ENCODE measurements around the gene MPDZ.

MPDZ gene

DNA sequence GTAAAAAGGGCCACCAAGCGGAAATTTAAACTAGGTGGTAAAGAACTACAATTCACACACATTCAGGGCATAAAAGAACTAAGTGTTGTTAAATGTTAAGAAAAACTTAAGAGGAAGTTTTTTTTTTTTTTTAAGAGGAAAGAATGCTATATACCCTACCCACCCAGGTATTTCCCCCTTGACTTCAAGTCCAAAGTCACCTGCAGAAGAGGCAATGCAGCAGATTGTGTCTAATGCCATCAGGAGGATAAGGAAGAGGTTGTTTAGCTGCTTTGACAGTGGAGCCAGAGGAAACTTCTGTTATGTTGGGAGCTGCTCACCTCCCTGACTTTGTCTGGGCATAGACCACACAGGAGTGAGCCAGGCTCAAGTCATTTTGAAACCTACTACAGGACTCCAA lies 69.2 kb downstream of the MPDZ start:
- no peak for DNase-seq (ENCODE audit: low read depth in 1 of 2, low spot score in 1 of 2)
- Histone ChIP-seq H3K27ac (replicated peaks) (no peak overlapping the region), H3K27me3 (ENCODE audit: insufficient read depth, poor library complexity, severe bottlenecking) (no peaks in the 10 kb centered on the region), H3K4me3 (replicated peaks; ENCODE audit: insufficient read depth, low read length) (no peak overlapping the region)
- TF ChIP-seq, protein P1, sequence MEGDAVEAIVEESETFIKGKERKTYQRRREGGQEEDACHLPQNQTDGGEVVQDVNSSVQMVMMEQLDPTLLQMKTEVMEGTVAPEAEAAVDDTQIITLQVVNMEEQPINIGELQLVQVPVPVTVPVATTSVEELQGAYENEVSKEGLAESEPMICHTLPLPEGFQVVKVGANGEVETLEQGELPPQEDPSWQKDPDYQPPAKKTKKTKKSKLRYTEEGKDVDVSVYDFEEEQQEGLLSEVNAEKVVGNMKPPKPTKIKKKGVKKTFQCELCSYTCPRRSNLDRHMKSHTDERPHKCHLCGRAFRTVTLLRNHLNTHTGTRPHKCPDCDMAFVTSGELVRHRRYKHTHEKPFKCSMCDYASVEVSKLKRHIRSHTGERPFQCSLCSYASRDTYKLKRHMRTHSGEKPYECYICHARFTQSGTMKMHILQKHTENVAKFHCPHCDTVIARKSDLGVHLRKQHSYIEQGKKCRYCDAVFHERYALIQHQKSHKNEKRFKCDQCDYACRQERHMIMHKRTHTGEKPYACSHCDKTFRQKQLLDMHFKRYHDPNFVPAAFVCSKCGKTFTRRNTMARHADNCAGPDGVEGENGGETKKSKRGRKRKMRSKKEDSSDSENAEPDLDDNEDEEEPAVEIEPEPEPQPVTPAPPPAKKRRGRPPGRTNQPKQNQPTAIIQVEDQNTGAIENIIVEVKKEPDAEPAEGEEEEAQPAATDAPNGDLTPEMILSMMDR (IDR thresholded peaks at IDR 0.05; ENCODE audit: insufficient read depth, low read length) = no peak
- TF ChIP-seq POLR2AphosphoS5 (IDR thresholded peaks at IDR 0.05; ENCODE audit: low read depth) (no peak), SPI1 (IDR thresholded peaks at IDR 0.05; ENCODE audit: borderline replicate concordance, low read depth) (no peak), GABPA (IDR thresholded peaks at IDR 0.05; ENCODE audit: low read depth) (no peak)
- TF ChIP-seq, protein P2, sequence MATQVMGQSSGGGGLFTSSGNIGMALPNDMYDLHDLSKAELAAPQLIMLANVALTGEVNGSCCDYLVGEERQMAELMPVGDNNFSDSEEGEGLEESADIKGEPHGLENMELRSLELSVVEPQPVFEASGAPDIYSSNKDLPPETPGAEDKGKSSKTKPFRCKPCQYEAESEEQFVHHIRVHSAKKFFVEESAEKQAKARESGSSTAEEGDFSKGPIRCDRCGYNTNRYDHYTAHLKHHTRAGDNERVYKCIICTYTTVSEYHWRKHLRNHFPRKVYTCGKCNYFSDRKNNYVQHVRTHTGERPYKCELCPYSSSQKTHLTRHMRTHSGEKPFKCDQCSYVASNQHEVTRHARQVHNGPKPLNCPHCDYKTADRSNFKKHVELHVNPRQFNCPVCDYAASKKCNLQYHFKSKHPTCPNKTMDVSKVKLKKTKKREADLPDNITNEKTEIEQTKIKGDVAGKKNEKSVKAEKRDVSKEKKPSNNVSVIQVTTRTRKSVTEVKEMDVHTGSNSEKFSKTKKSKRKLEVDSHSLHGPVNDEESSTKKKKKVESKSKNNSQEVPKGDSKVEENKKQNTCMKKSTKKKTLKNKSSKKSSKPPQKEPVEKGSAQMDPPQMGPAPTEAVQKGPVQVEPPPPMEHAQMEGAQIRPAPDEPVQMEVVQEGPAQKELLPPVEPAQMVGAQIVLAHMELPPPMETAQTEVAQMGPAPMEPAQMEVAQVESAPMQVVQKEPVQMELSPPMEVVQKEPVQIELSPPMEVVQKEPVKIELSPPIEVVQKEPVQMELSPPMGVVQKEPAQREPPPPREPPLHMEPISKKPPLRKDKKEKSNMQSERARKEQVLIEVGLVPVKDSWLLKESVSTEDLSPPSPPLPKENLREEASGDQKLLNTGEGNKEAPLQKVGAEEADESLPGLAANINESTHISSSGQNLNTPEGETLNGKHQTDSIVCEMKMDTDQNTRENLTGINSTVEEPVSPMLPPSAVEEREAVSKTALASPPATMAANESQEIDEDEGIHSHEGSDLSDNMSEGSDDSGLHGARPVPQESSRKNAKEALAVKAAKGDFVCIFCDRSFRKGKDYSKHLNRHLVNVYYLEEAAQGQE (IDR thresholded peaks at IDR 0.05; ENCODE audit: insufficient replicate concordance, low read depth) = no peak

DNA sequence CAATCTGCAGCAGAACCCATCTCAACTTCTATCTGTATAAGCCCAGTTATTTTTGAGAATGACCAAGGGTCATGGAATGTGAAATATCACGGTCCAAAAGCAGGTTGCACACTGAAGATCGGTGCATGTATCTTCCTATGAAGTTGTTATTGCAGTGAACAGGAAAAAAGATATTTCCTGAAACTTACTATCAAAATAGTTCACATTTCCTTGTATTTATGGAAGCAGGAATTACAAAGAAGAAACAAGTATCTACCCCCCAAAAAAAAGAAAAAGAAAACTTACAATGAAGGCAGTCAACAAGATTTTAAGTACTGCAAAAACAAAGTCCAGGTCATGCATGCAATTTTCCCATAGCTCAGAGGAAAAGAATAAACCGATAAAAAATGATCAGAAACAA lies 70.0 kb downstream of the MPDZ start:
- Histone ChIP-seq H3K27me3 (ENCODE audit: insufficient read depth, poor library complexity, severe bottlenecking) (no peaks in the 10 kb centered on the region), H3K27ac (replicated peaks) (no peak overlapping the region), H3K4me3 (replicated peaks; ENCODE audit: insufficient read depth, low read length) (no peak overlapping the region)
- DNase-seq (ENCODE audit: low read depth in 1 of 2, low spot score in 1 of 2) = no peak
- TF ChIP-seq, protein P1 (IDR thresholded peaks at IDR 0.05; ENCODE audit: insufficient read depth, low read length) = no peak
- TF ChIP-seq GABPA (IDR thresholded peaks at IDR 0.05; ENCODE audit: low read depth) = no peak
- no peak for TF ChIP-seq SPI1 (IDR thresholded peaks at IDR 0.05; ENCODE audit: borderline replicate concordance, low read depth)

DNA sequence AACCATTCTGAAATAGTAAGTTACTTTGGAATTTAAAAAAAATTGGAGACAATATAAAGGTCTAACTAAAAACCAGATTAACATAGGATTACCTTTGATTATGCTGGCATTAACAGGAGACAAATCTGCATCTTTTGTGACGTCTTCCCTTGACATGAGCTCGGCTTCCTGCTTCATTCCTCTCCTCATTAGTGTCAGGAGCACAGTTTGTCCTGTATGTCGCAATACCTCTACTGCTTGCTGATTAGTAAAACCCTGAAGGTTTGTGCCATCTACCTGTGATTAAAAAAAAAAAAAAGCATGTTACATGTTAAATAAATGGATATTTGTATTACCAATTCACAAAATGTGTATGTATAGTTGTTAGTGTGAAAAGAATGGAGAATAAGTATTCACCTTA lies 73.7 kb downstream of the MPDZ start:
- H3K27me3 ChIP-seq (ENCODE audit: insufficient read depth, poor library complexity, severe bottlenecking) = no peaks in the 10 kb centered on the region
- H3K27ac ChIP-seq (replicated peaks) = no peak overlapping the region
- DNase-seq (ENCODE audit: low read depth in 1 of 2, low spot score in 1 of 2) = no peak
- TF ChIP-seq POLR2AphosphoS5 (IDR thresholded peaks at IDR 0.05; ENCODE audit: low read depth) (no peak), GABPA (IDR thresholded peaks at IDR 0.05; ENCODE audit: low read depth) (no peak), SPI1 (IDR thresholded peaks at IDR 0.05; ENCODE audit: borderline replicate concordance, low read depth) (no peak)
- TF ChIP-seq, protein P2 (IDR thresholded peaks at IDR 0.05; ENCODE audit: insufficient replicate concordance, low read depth) = no peak
- TF ChIP-seq, protein P1 (IDR thresholded peaks at IDR 0.05; ENCODE audit: insufficient read depth, low read length) = no peak
- no peak overlapping the region for H3K4me3 ChIP-seq (replicated peaks; ENCODE audit: insufficient read depth, low read length)

DNA sequence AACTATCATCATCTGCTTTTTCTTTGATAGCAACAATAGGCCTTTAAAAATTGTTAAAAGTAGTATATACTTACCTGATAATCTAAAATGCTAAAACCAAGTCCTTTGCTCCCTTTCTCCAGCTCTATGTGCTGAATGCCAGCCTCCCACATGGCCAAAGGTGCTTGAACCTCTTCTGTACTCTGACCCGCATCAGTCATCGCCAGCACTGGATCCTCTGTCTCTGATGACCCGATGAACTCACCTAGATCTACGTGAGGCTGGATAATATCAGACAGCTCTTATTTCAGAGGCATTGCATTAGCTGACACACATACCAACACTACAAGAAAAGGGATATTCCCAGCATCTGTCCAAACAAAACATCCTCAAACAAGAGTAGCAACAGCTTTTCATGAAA lies 89.5 kb downstream of the MPDZ start:
- TF ChIP-seq GABPA (IDR thresholded peaks at IDR 0.05; ENCODE audit: low read depth) = no peak
- no peak for TF ChIP-seq SPI1 (IDR thresholded peaks at IDR 0.05; ENCODE audit: borderline replicate concordance, low read depth)
- TF ChIP-seq, protein P2 (IDR thresholded peaks at IDR 0.05; ENCODE audit: insufficient replicate concordance, low read depth) = no peak
- TF ChIP-seq POLR2AphosphoS5 (IDR thresholded peaks at IDR 0.05; ENCODE audit: low read depth) = no peak
- TF ChIP-seq, protein P1 (IDR thresholded peaks at IDR 0.05; ENCODE audit: insufficient read depth, low read length) = no peak

More for the DNA sequence above, 89.5 kb downstream of the MPDZ start:
- H3K27ac ChIP-seq (replicated peaks) = no peak overlapping the region
- no peaks in the 10 kb centered on the region for H3K27me3 ChIP-seq (ENCODE audit: insufficient read depth, poor library complexity, severe bottlenecking)
- no peak for DNase-seq (ENCODE audit: low read depth in 1 of 2, low spot score in 1 of 2)
- H3K4me3 ChIP-seq (replicated peaks; ENCODE audit: insufficient read depth, low read length) = no peak overlapping the region

Measured in HL-60 (cell line).